GM18505 (cell line): ENCODE data around the gene SLC6A4.
"Not testable (repeated sequence)": the region's sequence is repeated elsewhere in the genome, so short reads cannot be mapped to it uniquely, and the experiment has no call there.

ENCODE experiments used
- ATAC-seq: cut with Tn5 transposase; IDR thresholded peaks from one replicate; pipeline ENCODE4 v1.9.1; 2021; ENCODE audit not compliant: unreplicated experiment
- POLR2A ChIP-seq: IDR thresholded peaks from 4 replicates; pipeline ENCODE4 v1.6.1; 2011; ENCODE audit warnings: borderline replicate concordance; ENCODE audit not compliant: insufficient read depth, insufficient read length; ENCODE audit errors: extremely low read depth

The SLC6A4 gene

DNA sequence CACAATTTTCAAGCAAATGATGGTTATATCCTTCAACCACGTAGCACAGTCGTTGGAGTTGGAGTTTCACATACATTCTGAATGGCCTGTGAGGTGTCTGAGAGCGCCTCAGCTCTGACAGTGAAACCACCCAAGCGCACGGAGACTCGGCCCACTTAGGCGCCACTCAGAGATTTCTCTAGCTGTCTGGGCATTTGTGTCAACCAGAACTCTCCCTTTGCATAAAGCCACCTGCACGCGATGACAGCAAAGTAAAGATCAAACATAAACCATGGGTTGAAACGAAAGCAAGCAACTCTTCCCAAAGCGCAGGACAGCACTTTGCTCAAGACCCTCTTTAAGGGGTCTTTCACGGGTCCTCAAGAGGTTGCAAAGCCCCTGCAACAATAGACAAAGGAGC is 533 bp downstream of the SLC6A4 start:
- ATAC-seq: no peak
- TF ChIP-seq POLR2A: no peak

- no peak for ATAC-seq
Observed at GRCh38 chr17:30234296-30234695, 1.2 kb downstream of the SLC6A4 start.

GRCh38 chr17:30232824-30233427 is 2.6 kb downstream of the SLC6A4 start:
- no peak for TF ChIP-seq POLR2A
- ATAC-seq: no peak

More at GRCh38 chr17:30234296-30234695, 1.2 kb downstream of the SLC6A4 start:
- no peak for TF ChIP-seq POLR2A

GRCh38 chr17:30232015-30232823 is 3.3 kb downstream of the SLC6A4 start:
- TF ChIP-seq POLR2A: no peak

DNA sequence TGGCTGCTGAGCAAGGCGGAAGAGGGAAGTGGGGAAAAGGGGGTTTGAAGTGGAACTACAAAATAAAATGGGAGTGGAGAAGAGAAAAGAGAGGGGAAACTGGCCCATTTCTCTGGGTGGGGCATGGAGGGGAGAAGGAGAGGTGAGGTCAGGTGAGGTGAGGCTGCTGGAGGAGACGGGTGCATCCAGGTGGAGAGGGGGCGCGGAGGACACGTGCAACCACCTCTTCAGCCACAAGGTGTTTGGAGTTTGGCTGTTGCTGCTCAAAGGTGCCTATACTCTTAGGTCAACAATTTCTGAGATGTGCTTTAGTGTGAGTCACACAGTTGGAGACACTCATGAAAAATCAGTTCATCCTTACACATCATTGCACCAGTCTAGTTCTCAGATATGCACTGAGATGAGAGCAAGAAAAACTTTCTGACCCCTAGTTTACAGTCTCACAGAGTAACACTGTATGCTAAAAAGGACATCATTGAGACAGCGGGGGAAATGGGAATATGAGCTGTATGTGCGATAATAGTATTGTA is 4.8 kb downstream of the SLC6A4 start:
- no peak for ATAC-seq
- no peak for TF ChIP-seq POLR2A

More at GRCh38 chr17:30232015-30232823, 3.3 kb downstream of the SLC6A4 start:
- ATAC-seq: no peak

GRCh38 chr17:30230009-30230408 is 5.5 kb downstream of the SLC6A4 start:
- ATAC-seq: not testable (repeated sequence)

GRCh38 chr17:30229012-30229411 is 6.5 kb downstream of the SLC6A4 start:
- no peak for ATAC-seq
- TF ChIP-seq POLR2A: no peak

GRCh38 chr17:30228011-30228410 is 7.5 kb downstream of the SLC6A4 start:
- no peak for ATAC-seq

GRCh38 chr17:30226878-30227277 is 8.6 kb downstream of the SLC6A4 start:
- no peak for ATAC-seq
- TF ChIP-seq POLR2A: no peak

More at GRCh38 chr17:30228011-30228410, 7.5 kb downstream of the SLC6A4 start:
- no peak for TF ChIP-seq POLR2A

GRCh38 chr17:30225919-30226553 is 9.5 kb downstream of the SLC6A4 start:
- TF ChIP-seq POLR2A: no peak
- no peak for ATAC-seq

DNA sequence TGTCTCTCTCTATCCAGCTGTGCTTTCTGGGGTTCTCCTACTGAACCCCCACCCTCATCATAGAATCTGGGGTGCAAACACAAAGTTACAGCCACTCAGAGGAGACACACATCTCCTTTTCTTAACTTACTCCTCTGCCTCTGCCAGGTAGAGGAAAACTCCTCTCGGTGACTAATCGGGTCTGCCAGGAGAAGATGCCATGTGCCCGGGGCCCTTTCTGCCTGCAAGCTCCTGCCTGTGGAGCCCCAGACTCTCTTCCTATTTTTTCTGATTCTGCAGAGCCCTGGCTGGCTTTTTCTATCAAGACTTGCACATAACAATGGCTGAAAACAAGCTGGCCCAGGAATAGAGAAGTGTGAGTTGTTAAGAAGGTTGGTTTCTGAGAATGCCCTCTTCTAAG is 10.4 kb downstream of the SLC6A4 start:
- no peak for TF ChIP-seq POLR2A
- ATAC-seq: no peak

DNA sequence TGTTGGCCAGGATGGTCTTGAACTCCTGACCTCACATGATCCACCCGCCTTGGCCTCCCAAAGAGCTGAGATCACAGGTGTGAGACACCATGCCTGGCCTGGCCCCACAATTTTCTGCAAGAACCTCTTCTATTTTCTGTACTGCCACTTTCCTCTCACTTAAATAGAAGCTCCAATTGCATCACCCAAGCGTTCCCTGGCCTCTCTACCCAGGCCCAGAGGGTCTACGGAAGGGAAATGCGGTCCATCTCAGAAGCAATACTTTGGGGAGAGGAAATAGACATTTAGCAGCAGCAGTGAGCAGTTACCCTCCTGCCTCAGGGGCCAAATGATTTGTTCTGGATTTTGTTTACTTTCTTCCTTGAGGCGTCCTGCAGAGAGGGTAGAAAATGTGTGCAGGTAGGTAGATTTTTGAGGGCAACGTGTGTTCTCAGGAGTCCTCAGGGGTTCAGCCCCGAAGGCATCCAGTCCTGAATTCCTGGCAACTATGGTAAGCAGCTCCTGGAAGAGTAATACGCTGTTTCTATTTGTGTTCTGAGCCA is 11.0 kb downstream of the SLC6A4 start:
- no peak for ATAC-seq
- TF ChIP-seq POLR2A: no peak

- ATAC-seq: no peak
- no peak for TF ChIP-seq POLR2A
Observed at GRCh38 chr17:30222721-30223175, 12.7 kb downstream of the SLC6A4 start.
